Neural cell (in vitro differentiated cells): Measurements from ENCODE around the gene PGAM2. TPM values are rescaled to one million over a fixed set of nuclear protein-coding genes. Genes with fewer than 3 reads are reported as not detected.

Source experiments
- H2AFZ ChIP-seq: fragments of 200-600, 300-800 bp; sonication (generic), shearing (Covaris generic); 2 replicates; pipeline ENCODE4 v1.6.0; 2014; ENCODE audit warnings: low read depth, mild to moderate bottlenecking, antibody characterized with exemption, low read length, moderate library complexity
- H3F3A ChIP-seq: fragments of 200-600 bp; shearing (Covaris generic); 2 replicates; pipeline ENCODE4 v1.6.1; 2016; ENCODE audit warnings: mild to moderate bottlenecking, moderate library complexity, mixed read lengths, antibody characterized with exemption, low read length; ENCODE audit not compliant: insufficient read depth, poor library complexity, severe bottlenecking
- H3K27ac ChIP-seq: fragments of 200-600, 300-800 bp; sonication (generic), shearing (Covaris generic); 2 replicates; pipeline ENCODE4 v1.5.1; 2014; ENCODE audit warnings: mild to moderate bottlenecking, low read length, moderate library complexity
- H3K27me3 ChIP-seq: fragments of 300-800, 200-600 bp; sonication (generic), shearing (Covaris generic); 2 replicates; pipeline ENCODE4 v1.6.0; 2014; ENCODE audit warnings: mild to moderate bottlenecking, low read depth, low read length, moderate library complexity; ENCODE audit not compliant: insufficient read depth
- H3K36me3 ChIP-seq: fragments of 300-800, 200-600 bp; sonication (generic), shearing (Covaris generic); 2 replicates; pipeline ENCODE4 v1.5.1; 2014; ENCODE audit warnings: mild to moderate bottlenecking, antibody characterized with exemption, low read length, moderate library complexity; ENCODE audit not compliant: insufficient read depth
- H3K4me2 ChIP-seq: fragments of 300-800, 200-600 bp; sonication (generic), shearing (Covaris generic); 2 replicates; pipeline ENCODE4 v1.6.0; 2014; ENCODE audit warnings: mild to moderate bottlenecking, low read length
- H3K4me3 ChIP-seq: fragments of 300-800, 200-600 bp; sonication (generic), shearing (Covaris generic); 2 replicates; pipeline ENCODE4 v1.5.1; 2014; ENCODE audit warnings: mild to moderate bottlenecking, low read length, moderate library complexity
- H3K79me2 ChIP-seq: fragments of 200-600 bp; shearing (Covaris generic); replicated peaks from 2 replicates; pipeline ENCODE4 v1.6.0; 2014; ENCODE audit warnings: mild to moderate bottlenecking, low read length, moderate library complexity; ENCODE audit not compliant: insufficient read depth
- H3K9ac ChIP-seq: fragments of 300-800, 200-600 bp; sonication (generic), shearing (Covaris generic); 2 replicates; pipeline ENCODE4 v1.6.1; 2016; ENCODE audit warnings: mild to moderate bottlenecking, low read length, mixed read lengths
- H3K9me2 ChIP-seq: fragments of 200-600 bp; shearing (Covaris generic); 2 replicates; pipeline ENCODE4 v1.6.1; 2016; ENCODE audit warnings: mild to moderate bottlenecking, low read length, mixed read lengths; ENCODE audit not compliant: insufficient read depth
- H3K9me3 ChIP-seq: fragments of 200-600, 300-800 bp; sonication (generic), shearing (Covaris generic); 2 replicates; pipeline ENCODE4 v1.6.1; 2016; ENCODE audit warnings: mild to moderate bottlenecking, mixed run types, low read length, moderate library complexity, mixed read lengths
- H4K20me1 ChIP-seq: fragments of 200-600 bp; shearing (Covaris generic); 2 replicates; pipeline ENCODE4 v1.6.1; 2016; ENCODE audit warnings: mild to moderate bottlenecking, mixed run types; ENCODE audit not compliant: insufficient read depth
- EP300 ChIP-seq: fragments of 450-650 bp; conservative IDR thresholded peaks from 2 replicates; pipeline ENCODE4 v1.6.1; 2014; ENCODE audit warnings: antibody characterized with exemption, mild to moderate bottlenecking, moderate library complexity; ENCODE audit not compliant: poor library complexity, severe bottlenecking
- EZH2 ChIP-seq: fragments of 200-600, 300-800 bp; shearing (Covaris generic), sonication (generic); IDR thresholded peaks from 2 replicates; pipeline ENCODE4 v1.6.1; 2014; ENCODE audit warnings: antibody characterized with exemption, low read length, borderline replicate concordance, mild to moderate bottlenecking; ENCODE audit not compliant: insufficient read depth, poor library complexity, severe bottlenecking
- MXI1 ChIP-seq: fragments of 450-650 bp; conservative IDR thresholded peaks from 2 replicates; pipeline ENCODE4 v1.6.1; 2014; ENCODE audit warnings: antibody characterized with exemption, mild to moderate bottlenecking; ENCODE audit not compliant: poor library complexity, severe bottlenecking
- POLR2AphosphoS5 ChIP-seq: IDR thresholded peaks from 2 replicates; pipeline ENCODE4 v1.6.1; 2012
- RAD21 ChIP-seq: fragments of 450-650 bp; conservative IDR thresholded peaks from 2 replicates; pipeline ENCODE4 v1.6.1; 2014; ENCODE audit warnings: antibody characterized with exemption, mild to moderate bottlenecking, moderate library complexity
- SMC3 ChIP-seq: fragments of 450-650 bp; conservative IDR thresholded peaks from 2 replicates; pipeline ENCODE4 v1.6.1; 2014; ENCODE audit warnings: antibody characterized with exemption, mild to moderate bottlenecking, moderate library complexity; ENCODE audit not compliant: poor library complexity
- TAF1 ChIP-seq: IDR thresholded peaks from 2 replicates; pipeline ENCODE4 v1.6.1; 2012; ENCODE audit warnings: low read depth
- polyA plus RNA-seq: library from polyadenylated mRNA; depleted of rRNA; stranded (reverse); fragments of >200 nt; gene quantifications from 2 replicates; pipeline ENCODE4 v1.2.3, GENCODE V29; 2014
- TF ChIP-seq, protein P1 (sequence below): IDR thresholded peaks from 2 replicates; pipeline ENCODE4 v1.6.1; 2012; ENCODE audit warnings: borderline replicate concordance
- TF ChIP-seq, protein P2 (sequence below): fragments of 450-650 bp; IDR thresholded peaks from 2 replicates; pipeline ENCODE4 v1.5.1; 2014; ENCODE audit warnings: antibody characterized with exemption, mild to moderate bottlenecking, moderate library complexity; ENCODE audit not compliant: poor library complexity, severe bottlenecking

PGAM2 gene
- polyA plus RNA-seq, 1 donor from 2014 or later = not detected

DNA sequence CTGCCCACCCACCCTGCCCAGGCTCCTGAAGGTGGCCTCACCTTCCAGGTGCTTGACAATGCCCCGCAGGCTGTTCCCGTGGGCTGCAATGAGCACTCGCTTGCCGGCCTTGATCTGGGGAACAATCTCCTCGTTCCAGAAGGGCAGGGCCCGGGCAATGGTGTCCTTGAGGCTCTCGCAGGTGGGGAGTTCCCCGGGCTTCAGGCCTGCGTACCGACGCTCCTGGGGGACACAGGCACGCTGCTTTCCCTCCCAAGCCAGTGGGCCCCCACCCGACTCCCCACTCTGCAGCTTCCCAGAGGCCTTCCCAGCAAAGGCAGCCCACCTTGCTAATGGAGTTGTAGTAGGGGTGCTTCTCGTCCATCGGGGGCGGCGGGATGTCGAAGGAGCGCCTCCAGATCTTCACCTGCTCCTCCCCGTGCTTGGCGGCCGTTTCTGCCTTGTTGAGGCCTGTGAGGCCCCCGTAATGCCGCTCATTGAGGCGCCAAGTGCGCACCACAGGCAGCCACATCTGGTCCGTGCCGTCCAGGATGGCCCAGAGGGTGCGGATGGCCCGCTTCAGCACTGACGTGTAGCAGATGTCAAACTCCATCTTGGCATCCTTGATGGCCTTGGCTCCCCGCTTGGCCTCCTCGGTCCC is 456 bp downstream of the PGAM2 start:
- no peak for TF ChIP-seq RAD21
- no peak for TF ChIP-seq EZH2
- no peak for TF ChIP-seq TAF1
- TF ChIP-seq POLR2AphosphoS5 = no peak
- no peak for TF ChIP-seq EP300
- no peak for TF ChIP-seq SMC3
- TF ChIP-seq, protein P1, sequence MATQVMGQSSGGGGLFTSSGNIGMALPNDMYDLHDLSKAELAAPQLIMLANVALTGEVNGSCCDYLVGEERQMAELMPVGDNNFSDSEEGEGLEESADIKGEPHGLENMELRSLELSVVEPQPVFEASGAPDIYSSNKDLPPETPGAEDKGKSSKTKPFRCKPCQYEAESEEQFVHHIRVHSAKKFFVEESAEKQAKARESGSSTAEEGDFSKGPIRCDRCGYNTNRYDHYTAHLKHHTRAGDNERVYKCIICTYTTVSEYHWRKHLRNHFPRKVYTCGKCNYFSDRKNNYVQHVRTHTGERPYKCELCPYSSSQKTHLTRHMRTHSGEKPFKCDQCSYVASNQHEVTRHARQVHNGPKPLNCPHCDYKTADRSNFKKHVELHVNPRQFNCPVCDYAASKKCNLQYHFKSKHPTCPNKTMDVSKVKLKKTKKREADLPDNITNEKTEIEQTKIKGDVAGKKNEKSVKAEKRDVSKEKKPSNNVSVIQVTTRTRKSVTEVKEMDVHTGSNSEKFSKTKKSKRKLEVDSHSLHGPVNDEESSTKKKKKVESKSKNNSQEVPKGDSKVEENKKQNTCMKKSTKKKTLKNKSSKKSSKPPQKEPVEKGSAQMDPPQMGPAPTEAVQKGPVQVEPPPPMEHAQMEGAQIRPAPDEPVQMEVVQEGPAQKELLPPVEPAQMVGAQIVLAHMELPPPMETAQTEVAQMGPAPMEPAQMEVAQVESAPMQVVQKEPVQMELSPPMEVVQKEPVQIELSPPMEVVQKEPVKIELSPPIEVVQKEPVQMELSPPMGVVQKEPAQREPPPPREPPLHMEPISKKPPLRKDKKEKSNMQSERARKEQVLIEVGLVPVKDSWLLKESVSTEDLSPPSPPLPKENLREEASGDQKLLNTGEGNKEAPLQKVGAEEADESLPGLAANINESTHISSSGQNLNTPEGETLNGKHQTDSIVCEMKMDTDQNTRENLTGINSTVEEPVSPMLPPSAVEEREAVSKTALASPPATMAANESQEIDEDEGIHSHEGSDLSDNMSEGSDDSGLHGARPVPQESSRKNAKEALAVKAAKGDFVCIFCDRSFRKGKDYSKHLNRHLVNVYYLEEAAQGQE = no peak
- no peak for TF ChIP-seq MXI1
- TF ChIP-seq, protein P2, sequence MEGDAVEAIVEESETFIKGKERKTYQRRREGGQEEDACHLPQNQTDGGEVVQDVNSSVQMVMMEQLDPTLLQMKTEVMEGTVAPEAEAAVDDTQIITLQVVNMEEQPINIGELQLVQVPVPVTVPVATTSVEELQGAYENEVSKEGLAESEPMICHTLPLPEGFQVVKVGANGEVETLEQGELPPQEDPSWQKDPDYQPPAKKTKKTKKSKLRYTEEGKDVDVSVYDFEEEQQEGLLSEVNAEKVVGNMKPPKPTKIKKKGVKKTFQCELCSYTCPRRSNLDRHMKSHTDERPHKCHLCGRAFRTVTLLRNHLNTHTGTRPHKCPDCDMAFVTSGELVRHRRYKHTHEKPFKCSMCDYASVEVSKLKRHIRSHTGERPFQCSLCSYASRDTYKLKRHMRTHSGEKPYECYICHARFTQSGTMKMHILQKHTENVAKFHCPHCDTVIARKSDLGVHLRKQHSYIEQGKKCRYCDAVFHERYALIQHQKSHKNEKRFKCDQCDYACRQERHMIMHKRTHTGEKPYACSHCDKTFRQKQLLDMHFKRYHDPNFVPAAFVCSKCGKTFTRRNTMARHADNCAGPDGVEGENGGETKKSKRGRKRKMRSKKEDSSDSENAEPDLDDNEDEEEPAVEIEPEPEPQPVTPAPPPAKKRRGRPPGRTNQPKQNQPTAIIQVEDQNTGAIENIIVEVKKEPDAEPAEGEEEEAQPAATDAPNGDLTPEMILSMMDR = no peak
- Histone ChIP-seq H3K27me3 (no peaks in the 10 kb centered on the region), H3F3A (no peaks in the 10 kb centered on the region), H3K79me2 (no peaks in the 10 kb centered on the region), H4K20me1 (no peaks in the 10 kb centered on the region), H3K27ac (no peak overlapping the region), H3K9ac (no peak overlapping the region), H2AFZ (no peak overlapping the region), H3K9me2 (no peaks in the 10 kb centered on the region), H3K9me3 (no peaks in the 10 kb centered on the region), H3K36me3 (no peaks in the 10 kb centered on the region), H3K4me2 (no peak overlapping the region), H3K4me3 (no peak overlapping the region)

DNA sequence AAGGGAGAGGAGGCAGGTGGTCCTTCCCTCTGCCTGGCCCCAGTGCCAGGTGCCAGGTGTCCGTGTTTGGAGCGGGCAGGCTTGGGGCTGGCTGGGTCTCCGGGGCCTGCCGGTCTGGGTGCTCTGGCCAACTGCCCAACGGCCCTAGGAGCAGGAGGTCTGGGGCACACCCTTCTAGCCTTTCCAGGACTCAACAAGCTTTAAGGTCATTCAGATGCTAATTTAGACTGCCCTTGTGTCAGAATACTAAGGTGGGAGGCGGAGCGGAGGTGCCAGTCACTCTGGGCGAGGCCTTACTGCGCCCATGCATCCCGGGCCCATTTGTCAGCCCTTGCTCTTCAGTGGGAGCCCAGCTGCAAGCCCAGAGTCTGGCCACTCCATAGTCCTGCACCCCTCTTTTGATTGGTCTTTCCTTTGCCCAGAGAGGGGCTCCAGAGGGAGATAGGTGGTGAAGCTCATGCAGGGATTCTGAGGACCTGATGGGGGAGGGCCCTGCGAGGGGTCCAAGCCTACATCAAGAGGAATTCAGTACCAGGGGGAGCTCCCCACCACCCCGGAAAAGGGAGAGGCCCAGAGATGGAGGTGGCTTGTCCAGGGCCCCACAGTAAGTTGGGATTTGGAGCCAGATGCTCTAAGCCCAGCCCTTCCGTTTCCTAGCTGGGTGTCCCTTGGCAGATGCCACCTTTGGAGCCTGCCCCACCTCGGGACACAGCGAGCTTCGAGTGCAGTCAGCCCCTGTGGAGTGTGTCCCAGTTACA is 1.3 kb downstream of the PGAM2 start:
- Histone ChIP-seq H3K9me3 (no peaks in the 10 kb centered on the region), H3K36me3 (no peaks in the 10 kb centered on the region), H3K79me2 (no peaks in the 10 kb centered on the region), H3K27me3 (no peaks in the 10 kb centered on the region), H3K27ac (no peak overlapping the region), H3K9me2 (no peaks in the 10 kb centered on the region), H3K4me3 (no peak overlapping the region), H4K20me1 (no peaks in the 10 kb centered on the region), H2AFZ (no peak overlapping the region), H3K9ac (no peak overlapping the region), H3K4me2 (no peak overlapping the region), H3F3A (no peaks in the 10 kb centered on the region)
- TF ChIP-seq EZH2 (no peak), POLR2AphosphoS5 (no peak), RAD21 (no peak)
